SKM-1 (cell line): Measurements from ENCODE around the gene FOSL2.
"Not testable (repeated sequence)": the region's sequence is repeated elsewhere in the genome, so short reads cannot be mapped to it uniquely, and the experiment has no call there.

ENCODE experiments used
- DNase-seq: peaks from one replicate; lab custom pipeline; 2025; ENCODE audit not compliant: unreplicated experiment; lab: John Stamatoyannopoulos, UW

FOSL2 gene

DNA sequence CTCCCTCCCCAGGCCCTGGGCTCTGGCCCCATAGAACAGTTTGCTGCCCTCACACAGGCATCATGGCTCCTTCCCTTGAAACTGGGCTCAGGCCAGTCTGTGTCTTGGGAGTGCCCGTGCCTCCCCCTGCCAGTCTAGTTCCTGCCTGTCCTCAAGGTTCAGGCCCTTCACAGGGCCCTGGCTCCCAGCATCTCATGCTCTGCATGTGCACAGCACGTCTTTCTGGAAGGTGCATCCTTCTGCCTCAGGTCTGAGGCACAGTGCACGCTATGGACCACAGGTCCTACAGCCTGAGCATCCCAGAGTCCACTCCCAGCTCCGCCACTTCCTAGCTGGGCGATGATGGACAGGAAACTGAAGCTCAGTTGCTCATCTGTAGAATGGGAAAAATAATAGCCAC, 35.6 kb upstream of the FOSL2 start:
- no peak for DNase-seq

DNA sequence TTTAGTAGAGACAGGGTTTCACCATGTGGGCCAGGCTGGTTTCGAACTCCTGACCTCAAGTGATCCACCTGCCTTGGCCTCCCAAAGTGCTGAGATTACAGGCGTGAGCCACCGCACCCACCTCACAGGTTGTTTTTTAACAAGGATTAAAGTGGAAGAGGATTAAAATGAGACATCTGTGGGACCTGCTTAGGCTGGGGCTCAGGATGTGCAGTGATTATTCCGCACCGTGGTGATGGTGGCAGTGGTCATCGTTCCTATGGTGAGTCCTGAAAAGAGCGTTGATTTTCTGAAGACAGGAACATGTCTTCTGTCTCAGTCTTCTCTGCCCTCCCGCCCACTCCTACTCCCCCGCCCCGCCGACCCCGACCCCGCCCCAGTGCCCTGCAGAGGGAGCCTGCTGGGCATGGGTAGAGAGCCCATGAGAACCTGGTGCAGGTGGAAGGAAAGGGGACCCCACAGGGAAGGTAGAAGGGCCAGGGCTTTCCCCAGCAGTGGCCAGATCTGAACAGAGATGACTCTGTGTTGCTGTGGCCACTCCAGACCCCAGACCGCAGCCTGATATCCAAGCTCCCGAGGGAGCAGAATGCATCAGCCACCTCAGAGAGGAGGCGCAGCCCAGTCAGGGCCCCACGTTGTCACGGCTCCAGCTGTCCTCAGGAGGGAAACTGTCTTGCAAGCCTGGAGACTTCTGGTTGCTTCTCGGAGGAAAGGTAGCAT, 34.5 kb upstream of the FOSL2 start:
- no peak for DNase-seq

DNA sequence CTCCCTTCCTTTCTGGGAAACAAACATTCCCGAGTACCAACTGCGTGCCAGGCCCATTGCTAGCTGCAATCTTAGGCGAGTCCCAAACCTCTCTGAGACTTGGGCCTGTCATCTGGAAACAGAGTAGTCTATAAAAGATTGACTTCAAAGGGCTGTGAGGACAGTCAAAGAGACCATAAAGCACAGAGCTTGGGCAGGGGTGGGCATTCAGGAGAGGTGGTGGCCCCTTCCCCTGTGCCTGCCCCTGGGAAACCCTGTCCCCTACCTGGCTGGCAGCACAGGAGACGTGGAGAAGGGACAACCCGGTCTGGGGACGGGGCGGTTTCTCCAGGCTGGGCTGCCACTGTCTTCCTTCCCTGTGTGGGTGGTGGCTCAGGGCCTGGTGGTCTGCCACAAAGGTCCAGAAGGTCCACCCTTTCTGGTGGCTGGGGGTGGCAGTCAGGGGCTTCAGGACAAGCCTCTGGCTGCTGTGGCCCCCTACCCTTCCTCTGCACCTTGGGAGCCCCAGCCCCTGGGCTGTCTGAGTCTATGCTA, 33.9 kb upstream of the FOSL2 start:
- no peak for DNase-seq

DNA sequence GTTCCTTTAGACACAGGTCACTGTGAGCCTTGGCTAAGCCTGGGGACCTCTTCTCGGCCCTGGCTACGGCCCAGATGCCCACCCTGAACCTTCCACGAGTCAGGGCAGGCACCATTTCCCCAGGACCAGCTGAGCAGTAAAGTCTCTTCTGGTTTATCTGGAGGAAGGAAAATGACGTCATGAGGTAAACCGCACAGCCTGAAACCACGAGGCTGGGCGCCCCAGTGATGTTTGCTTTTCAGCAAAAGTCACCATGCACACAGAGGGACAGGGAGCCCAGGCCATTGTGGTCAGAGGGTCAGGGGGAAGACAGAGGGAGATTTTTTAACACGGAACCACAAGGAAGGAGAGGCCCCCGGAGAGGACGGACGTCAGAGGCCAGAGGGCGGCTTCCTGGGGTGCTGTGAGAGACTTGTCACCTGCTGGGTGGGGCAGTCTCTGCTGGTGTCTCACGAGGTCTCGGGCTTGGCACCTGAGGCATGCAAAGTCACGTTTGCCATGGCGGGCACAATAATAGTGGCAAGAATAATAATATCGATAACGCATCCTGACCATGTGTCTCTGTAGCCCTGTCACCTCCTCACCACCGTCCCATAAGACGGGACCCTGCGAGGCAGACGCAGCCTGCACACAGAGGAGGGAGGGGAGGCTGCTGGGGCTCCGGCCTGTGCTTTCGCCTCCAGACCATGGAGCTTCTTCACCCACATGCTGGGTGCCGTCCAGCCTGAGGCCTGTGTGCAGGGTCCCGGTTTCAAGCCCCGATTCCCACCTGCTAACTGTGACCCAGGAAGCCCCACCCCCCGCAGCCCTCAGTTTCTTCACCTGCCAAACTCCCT, 33.2 kb upstream of the FOSL2 start:
- DNase-seq, result peak; percentile 93

DNA sequence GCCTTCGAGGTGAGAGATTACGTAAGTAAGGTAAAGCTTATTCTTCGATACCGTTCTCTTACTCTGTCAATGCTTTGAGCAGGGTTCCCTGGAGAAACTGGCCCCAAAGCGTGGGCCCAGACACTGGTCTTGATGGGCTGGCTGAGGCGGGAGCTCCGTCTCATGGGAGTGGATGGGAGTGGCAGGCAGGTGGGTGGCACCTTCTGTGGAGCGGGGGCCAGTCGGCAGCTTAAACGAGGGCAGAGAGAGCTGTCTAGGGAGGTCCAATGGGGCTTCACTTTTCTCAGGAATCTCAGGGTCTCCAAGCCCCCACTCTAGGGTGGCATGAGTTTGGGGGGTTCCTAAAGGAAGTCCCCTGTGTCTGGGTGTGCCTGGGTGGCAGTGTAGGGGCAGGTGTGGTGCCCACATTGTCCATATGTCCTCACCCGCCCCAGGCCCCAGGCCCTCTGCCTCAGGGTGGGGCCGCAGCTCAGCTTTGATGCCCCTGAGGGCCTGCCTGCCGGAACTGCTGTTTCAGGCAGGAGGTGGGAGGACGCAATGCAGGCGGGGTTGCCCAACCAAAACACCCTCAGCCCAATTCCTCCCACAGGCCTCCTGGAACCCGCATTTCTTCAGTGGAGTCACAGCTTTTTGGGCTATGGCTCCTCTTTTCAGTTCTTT, 32.5 kb upstream of the FOSL2 start:
- DNase-seq, result peak; percentile 49

DNA sequence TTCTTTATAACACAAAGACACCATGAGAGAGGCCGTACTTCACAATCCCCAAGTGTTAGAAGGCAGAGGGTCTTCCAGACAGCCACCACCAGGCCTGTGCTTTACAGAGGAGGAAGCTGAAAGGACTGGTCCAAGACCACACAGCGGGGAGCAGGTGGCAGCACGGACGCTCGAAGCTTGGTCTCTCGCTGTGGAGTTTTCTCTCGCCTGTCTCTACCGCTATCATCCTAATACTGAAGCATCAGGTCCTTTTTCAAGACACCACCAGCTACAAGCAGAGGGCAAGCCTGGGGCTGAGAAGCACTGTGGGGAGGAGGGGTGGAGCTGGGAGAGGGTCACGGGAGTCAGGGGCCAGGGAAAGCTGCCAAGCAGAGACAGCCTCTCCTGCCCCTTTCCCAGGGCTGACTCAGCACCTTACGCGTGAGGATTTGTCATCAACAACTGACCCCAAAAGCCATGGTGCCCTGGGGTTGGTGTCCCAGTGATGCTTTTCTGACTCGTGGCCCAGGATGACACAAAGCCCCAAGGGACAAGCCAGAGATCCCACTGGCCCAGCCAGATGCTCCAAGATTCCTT, 31.9 kb upstream of the FOSL2 start:
- DNase-seq, result no peak

DNA sequence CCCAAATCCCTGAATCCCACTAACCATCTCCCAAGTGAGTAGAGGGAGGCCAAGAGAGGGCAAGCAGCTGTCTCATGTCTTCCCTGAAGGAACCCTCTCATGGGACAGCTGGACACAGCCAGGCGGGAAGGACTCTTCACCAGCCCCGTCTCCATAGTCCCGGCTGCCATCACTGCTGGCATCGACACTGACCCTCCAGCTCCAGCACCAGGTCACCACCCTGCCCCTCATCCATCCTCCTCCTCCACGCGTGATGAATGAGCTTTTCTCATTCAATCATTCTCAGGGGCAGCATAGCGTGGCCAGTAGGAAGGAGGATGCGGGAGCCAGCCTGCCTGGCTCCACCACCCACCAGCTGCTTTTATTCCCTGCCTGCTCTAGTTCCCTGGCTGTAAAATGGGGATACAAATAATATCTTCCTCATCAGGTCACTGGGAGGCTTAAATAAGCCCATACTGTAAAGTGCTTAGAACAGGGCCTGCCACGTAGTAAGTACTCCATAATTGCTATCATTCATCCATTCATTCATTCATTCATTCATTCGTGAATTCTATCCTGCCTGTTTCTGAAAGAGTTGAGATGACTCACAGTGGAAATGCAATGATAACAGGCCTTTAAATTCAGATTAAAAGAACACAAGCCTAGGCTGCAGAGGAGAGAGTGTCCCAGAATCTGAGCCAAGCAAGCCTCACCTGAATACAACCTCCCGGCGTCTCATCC, 30.5 kb upstream of the FOSL2 start:
- no peak for DNase-seq

DNA sequence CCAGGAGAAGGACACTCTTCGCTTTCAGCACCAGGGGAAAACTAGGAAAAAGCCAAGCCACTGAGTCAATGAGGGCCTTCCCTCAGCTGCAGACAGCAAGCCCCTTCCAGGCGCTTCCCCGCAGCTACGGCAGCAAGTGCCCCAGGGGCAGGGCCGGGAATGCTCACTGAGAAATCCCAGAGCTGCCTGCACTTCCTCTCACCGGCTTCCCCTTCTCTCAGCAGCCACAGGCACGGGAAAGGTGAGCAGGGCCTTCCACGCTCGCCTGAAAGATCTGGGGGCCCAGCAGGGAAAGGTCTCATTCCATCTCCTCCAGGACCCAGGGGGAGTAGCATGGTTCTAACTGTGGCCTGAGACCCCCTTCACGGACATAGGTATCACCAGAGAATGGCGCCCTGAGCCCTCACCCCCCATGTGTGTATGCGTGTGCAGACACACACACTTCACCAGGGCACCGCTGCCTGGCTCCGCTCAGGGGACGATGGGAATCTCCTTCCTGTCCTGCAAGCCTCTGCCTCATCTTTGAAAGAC, 29.6 kb upstream of the FOSL2 start:
- DNase-seq, result no peak

DNA sequence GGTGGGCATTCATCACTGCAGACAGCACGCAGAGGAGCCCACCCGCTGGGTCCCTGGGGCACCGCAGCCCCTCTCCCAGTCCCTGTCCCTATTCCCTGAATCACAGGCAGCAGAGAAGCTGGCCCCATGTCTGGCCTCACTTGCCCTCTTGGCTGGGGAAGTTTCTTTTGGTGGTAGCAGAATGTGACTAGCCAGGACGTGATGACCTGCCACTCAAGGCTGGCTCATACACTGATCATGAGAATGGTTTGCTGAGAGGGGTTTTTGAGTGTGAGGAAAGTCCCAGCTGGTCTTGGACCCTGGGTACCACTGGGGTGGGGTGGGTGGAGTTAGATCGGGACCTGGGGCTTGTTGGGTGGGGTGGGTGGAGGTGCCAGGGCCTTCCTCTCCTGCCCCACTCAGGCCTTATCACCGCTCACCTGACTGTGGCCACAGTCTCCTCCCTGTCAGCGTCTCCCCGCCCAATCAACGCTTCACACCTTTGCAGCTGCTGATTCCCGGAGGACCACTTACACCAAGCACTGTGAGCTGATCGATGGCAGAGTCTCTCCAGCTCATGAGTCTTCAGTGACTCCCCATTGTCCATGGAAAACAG, 28.9 kb upstream of the FOSL2 start:
- no peak for DNase-seq

DNA sequence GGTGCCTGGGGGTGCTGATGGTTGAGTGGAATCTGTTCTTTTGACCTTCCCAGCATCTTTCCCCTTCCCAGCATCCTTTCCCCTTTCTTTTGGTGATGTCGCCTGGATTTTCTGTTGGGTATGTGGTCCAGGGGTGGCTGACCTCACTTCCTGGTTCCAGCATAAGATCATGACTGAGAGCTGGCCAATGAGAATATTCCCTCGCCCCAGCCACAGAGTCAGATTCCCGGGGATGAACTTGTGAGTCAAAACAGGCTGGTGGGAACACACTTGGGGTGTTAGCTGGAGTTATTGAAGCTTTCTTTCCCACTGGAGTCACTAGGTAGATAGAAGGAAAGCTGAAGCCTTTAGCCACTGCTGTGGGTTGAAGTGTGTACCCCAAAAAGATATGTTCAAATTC, 28.0 kb upstream of the FOSL2 start:
- DNase-seq, result no peak

DNA sequence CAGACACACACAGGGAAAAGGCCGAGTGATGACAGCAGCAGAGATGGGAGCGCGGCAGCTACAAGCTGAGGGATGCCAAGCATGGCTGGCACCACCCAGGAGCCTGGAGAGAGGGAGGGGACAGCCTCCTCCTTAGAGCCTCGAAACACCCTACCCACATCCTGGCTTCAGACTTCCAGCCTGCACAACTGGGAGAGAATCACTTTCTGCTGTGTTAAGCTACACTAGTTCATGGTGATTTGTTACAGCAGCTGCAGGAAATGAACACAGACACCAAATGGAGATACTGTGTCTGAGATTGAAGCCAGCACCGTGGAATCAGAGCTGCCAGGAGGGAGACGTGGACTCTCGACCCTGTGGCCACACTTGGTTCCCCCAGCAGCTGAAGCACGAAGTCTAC, 27.5 kb upstream of the FOSL2 start:
- no peak for DNase-seq

DNA sequence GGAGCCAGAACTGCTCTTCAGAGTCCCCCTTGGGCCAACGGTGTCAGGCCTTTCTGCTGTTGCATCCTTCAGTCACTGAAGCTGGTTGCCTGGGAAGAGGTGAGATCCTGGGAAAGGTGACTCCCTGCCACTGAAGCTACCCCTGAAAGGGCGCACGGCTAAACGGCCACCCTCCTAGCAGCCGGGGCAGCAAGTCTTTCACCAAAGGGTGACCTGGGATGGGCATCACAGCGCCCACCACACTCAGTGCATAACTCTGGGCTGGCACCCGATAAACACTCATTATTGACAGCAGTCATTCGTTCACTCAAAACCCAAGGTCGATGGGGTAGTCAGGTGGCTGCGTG, 26.5 kb upstream of the FOSL2 start:
- DNase-seq, result no peak

DNA sequence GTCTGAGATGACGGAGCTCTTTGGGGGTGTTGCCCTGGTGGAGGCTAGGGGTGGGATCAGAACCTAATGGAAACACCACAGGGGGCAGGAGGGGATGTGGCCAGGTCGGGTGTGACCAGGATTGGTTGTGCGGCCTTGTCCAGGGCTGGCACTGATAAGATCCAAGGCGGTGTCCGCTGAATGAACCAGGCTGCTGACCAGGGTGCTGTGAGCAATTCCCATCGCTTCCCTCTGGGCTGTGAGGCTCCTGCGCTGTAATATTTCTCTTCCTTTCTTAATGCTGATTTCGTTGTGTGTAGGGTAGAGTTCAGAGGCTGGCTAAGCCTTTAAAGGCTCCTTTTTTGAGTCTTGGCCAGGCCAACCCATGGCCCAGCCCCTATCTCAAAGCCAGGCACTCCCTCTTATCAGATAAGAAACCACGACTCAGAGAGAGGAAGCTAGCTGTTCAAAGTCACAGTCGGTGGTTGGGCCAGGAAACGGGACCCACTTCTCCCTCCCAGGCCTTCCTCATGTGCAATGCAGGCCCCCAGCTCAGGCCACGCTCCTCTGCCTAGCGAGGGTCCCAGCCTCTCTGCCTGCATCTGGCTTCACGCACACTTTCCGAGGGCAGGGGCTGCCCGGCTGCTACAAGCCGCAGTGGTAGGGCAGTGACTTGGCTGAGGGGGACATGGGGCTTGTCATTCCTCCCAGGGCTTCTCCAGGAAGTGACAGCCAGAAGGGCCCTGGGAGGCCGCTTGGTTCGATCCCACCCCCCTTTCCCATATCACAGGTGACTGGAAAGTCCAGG, 26.0 kb upstream of the FOSL2 start:
- peak; percentile 98 for DNase-seq

DNA sequence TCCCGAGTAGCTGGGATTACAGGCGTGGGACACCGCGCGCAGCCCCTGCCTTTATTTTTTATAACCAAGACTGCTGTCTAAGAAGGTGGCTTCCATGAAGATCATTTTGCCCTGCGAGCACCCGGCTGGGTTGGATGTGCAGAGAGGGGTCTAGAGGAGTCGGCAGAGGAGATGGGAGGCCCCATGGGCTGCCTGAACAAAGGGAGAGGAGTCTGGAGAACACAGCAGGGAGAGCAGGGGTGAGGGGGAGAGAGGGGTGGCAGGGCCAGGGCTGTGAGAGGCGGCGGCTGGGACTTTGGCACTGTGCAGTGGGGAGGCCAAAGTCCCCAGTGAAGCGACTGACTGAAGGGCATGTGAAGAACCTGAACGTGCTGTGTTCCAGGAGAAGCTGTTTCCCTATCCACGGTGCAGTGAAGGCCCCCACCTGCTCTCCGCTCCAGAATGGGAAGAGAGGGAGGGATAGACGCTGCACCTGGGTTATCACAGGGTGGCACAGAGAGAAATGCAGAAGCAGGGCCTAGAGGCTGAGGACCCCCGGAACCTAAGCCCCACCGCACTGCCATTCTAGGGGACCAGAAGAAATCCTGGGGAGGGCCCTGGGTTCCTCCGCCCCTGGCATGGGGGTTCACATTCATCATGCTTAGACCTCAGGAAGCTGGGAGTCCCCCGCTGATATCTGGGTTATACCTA, 24.8 kb upstream of the FOSL2 start:
- DNase-seq, result no peak

DNA sequence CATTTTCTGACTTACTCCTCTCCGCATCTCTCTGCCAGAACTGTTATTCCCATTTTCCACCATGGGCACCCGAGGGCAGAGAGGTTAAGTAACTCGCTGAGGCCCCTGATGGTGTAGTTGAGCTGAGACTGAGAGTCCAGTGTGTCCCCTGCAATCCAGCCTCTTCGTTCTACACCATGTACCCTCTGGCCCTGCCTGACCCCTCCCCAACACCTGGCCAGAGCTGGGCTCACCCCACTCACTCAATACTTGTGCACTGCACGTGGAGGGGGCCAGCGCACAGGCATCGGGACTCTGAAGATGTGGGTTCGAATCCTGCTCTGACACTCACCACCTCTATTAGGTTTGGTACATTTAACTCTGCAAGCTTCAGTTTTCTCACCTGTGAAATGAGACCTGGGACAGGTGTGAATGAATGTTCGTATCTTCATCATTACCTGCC, 24.3 kb upstream of the FOSL2 start:
- no peak for DNase-seq

DNA sequence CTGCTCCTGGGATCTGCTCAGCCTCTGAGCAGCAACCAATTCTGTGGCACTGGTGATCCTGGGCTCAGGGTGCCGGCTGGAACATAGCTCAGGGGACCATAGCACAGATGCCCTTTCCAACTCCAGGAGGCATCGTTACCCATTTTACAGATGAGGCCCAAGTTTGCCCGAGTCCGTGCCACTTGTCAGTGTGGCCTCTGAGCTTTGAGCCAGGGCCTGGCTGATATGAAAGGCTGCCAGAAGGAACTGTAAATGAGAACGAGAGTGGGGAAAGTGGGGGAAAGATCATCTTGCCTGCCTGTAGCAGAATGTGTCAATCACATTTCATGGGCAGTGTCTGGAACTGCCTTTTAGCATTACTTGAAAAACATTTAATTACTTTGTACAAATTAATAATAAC, 23.3 kb upstream of the FOSL2 start:
- DNase-seq, result no peak

DNA sequence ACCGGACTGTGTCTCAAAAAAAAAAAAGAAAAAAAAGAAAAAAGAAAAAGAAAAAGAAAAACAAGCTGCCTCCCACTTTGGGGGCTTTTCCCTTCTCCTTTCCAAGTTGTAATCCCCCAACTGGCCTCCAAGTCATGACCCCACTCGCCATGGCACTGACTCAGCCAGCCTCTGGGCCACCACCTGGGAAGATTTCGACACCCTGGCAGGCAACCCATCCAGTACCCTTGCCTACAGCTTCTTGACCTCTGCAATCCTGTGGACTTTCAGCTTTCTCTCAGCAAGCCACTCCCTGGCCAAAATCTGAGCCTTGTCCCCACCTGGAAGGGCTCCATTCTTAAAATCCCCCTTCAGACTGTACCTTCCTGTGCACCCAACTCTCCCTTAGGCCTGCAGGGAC, 22.3 kb upstream of the FOSL2 start:
- no peak for DNase-seq

DNA sequence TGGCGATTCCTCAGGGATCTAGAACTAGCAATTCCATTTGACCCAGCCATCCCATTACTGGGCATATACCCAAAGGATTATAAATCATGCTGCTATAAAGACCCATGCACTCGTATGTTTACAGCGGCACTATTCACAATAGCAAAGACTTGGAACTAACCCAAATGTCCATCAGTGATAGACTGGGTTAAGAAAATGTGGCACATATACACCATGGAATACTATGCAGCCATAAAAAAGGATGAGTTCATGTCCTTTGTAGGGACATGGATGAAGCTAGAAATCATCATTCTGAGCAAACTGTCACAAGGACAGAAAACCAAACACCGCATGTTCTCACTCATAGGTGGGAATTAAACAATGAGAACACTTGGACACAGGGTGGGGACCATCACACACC, 20.9 kb upstream of the FOSL2 start:
- not testable (repeated sequence) for DNase-seq

DNA sequence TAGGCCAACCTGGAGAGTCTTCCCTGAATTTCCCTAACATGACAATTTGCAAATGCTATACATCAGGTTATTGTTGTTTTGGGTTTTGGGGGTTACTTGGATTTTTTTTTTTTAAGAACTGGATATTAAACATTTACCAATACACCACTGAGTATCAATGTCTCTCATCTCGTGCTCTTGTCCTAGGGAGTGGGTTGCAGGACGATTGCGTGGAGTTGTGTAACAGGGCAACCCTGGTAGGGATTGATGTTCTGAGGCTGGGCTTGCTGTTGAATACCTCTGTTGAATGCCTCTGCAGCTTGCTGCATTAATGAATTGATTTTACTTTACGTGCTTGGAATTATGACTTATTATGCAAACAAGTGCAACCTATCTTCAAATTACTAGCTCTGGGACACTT, 18.8 kb upstream of the FOSL2 start:
- DNase-seq, result no peak
